GM12864 (cell line): ENCODE measurements around the gene HES4.

Experiments
- DNase-seq: peaks from one replicate; pipeline ENCODE4 v3.0.0-alpha.2; 2011; ENCODE audit warnings: low read depth
- H3K4me3 ChIP-seq: 2 replicates; pipeline ENCODE4 v1.5.1; 2011; ENCODE audit warnings: mild to moderate bottlenecking, low read depth, low read length, control low read depth
- TF ChIP-seq, protein P1 (sequence below): IDR thresholded peaks from 2 replicates; pipeline ENCODE4 v1.5.1; 2011; ENCODE audit warnings: low read depth, mild to moderate bottlenecking, moderate library complexity, low read length, control low read depth, inconsistent platforms; ENCODE audit errors: missing control alignments

The HES4 gene

DNA sequence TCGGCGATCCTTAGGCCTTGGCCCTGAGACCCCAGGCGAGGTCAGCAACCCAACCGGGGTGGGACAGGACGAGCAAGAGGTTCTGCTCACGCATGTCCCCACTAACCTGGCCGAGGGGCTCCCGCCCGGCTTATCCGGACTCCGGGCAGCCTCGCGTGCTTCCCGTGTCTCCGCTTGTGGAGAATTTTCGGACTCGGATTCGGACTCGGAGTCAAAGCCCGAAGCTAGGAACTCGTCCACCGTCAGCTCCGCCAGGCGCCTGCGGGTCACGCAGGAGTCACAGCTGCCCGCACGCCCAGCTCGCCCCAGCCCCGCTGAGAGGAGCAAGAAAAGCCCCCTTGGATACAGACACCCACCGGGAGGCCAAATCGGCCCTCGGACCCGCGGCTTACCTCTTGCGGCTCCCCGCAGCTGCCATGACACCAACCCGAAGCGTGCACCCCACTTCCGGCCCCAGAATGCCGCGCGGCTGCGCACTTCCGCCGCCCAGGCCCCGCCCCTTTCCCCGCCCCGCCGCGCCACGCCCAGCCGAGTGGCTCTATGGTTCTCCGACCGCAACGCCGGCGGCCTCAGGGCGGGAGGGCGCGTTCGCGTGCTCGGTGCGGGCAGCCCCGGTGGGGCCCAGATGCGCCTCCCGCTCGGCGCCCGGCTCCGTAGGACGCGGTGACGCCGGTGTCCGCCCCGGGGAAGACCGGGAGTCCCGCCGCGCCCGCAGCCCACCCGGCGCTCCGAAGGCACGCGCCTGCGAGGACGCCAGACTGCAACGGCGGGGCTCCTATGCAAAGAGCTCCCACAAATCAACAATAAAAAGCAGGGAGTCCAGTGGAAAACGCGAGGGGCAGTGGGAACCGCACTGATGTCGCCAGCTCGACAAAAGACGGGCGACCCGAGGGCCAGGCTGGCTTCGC is 40.8 kb downstream of the HES4 start, which contains the start of gene NOC2L:
NOC2L (minus strand) TSS at position 434 of the 908 bp plus-strand sequence; CDS start at position 418, 16 bp downstream.
- TF ChIP-seq, protein P1, sequence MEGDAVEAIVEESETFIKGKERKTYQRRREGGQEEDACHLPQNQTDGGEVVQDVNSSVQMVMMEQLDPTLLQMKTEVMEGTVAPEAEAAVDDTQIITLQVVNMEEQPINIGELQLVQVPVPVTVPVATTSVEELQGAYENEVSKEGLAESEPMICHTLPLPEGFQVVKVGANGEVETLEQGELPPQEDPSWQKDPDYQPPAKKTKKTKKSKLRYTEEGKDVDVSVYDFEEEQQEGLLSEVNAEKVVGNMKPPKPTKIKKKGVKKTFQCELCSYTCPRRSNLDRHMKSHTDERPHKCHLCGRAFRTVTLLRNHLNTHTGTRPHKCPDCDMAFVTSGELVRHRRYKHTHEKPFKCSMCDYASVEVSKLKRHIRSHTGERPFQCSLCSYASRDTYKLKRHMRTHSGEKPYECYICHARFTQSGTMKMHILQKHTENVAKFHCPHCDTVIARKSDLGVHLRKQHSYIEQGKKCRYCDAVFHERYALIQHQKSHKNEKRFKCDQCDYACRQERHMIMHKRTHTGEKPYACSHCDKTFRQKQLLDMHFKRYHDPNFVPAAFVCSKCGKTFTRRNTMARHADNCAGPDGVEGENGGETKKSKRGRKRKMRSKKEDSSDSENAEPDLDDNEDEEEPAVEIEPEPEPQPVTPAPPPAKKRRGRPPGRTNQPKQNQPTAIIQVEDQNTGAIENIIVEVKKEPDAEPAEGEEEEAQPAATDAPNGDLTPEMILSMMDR: no peak
- DNase-seq: peak; percentile 54
- H3K4me3 ChIP-seq: peak within 1 kb of the TSS; percentile 100

DNA sequence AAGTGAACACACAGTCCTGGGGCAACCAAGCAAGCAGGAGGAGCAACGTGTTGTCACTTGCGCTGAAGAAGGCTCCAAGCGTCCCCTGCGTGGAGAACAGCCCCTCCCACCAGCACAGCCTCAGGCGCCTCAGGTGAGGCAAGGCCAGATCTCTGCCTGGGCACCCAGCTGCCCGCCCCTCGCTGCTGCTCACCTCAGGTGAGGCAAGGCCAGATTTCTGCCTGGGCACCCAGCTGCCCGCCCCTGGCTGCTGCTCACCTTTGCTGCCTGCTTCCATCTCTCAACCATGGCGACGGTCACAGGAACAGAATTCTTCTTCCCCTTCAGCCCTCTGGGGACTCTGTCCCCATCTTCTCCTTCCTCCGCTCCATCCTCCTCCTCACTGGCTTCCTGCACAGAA is 43.3 kb downstream of the HES4 start:
- TF ChIP-seq, protein P1: no peak
- H3K4me3 ChIP-seq: no peak overlapping the region
- no peak for DNase-seq

DNA sequence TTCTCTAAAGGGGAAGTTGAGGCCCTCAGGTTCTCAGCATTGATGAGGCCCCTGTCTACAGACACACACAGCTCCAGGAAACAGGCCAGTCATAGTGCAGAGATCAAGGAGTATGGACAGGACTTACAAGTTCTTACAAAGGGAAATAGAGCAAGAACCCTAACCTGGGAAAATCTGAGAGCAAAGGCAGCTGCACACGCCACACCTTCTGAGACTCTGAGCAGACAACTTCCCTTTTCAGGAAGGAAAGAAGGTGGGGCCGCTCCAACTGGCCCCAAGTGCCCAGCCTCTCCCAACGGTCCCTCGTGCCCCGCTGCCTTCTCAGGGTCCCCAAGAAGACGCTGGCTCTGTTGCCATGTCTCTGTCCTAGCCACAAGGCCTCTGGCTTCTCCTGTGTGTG is 44.4 kb downstream of the HES4 start:
- no peak overlapping the region for H3K4me3 ChIP-seq
- DNase-seq: no peak
- TF ChIP-seq, protein P1: no peak

DNA sequence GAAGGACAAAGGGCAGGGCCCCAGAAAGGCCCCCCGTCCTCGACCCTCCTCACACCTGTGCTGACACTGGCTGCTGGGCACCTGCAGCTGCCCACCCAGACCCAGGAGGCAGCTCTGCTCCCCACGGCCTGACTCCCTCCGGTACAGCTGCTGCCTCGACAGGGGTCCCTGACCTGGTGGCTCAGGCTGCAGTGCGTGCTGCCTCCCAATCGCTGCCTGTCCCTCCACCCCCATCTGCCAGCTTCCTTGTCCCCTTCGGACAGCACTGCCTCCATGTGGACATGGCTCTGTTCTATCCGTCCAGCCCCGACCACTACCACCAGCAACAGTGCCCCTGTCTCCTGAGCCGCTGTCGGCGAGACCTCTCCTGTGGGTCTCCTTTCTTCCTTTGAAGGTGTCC is 45.0 kb downstream of the HES4 start:
- TF ChIP-seq, protein P1: no peak
- DNase-seq: no peak
- H3K4me3 ChIP-seq: no peak overlapping the region

DNA sequence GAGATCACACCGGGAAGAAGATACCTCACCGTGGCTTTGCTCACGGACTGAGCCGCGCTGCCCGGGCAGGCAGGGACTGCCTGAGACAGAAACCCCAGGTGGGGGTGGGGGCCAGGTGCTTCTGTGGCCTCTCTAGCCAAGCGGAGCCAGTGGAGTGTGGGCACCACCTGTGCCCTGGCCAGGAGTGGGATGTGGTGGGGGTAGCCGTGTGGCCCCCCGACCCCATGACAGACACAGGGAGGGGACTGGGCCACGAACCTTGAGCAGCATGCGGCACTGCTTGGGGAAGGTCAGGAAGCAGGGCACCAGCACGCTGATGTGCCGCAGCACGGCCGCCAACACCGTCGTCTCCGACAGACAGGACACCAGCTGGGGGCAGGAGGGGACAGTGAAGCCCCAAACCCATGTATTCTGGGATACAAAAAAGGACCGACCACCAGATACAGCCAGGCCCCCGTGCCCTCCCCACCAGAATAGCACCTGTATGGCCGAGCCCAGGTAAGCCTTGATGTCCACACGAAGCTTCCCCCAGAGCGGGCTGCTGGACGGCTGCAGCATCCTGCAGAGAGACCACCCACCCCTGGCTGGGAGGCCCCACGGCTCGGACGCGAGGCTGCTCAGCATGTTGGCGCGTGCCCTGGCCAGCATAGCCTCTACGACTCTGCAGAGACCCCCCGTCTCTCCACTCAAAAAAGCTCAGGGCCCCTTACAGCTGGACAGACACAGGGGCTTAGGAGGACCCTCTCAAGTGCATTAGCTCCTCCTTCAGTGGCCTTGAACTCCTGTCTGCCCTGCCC is 46.2 kb downstream of the HES4 start:
- no peak overlapping the region for H3K4me3 ChIP-seq
- no peak for DNase-seq
- TF ChIP-seq, protein P1: no peak

DNA sequence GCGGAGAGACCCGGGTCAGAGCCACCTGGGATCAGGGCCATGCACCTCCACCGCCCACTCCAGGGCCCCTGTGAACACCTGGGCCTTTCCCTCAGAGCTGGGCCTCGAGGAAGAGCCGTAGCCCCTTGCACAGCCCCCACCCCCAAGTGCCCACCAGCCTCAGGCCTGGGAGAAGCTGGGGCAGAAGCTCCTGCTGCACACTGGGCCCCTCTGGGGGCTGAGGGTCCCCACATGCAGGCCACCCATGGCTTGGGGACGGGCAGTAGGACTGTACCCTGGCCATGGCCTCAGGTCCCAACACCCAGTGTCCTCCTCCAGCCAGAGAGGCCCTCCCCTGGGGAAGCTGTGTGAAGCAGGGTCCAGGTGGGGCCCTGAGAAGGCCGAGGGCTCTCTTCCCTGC is 47.3 kb downstream of the HES4 start:
- TF ChIP-seq, protein P1: no peak
- H3K4me3 ChIP-seq: no peak overlapping the region
- no peak for DNase-seq
